Daoy (cell line): ENCODE data around the gene ADAM15. TPM values are rescaled to one million over a fixed set of nuclear protein-coding genes. Genes with fewer than 3 reads are reported as not detected.

Source experiments
- total RNA-seq: library from RNA; depleted of rRNA; stranded (reverse); fragments of >200 nt; shearing (Covaris generic); gene quantifications from 2 replicates; pipeline ENCODE4 v1.2.3, GENCODE V29; 2014; rRNA removed

The ADAM15 gene
- total RNA-seq, 1 experiment from 2014 or later = 46.2 TPM

Other genes with a start within 250 kb of the ADAM15 start
- gene KCNN3, start 181.0 kb upstream of the ADAM15 start, total RNA-seq = 9.1 and 16.8 TPM in 2 replicates
- 3.8 and 5.7 TPM in 2 replicates for gene PMVK, start 114.6 kb upstream of the ADAM15 start, total RNA-seq
- 10.5 and 10.9 TPM in 2 replicates for gene PBXIP1, start 95.2 kb upstream of the ADAM15 start, total RNA-seq
- gene PYGO2, start 89.5 kb upstream of the ADAM15 start, total RNA-seq = 21.8 and 24.3 TPM in 2 replicates
- 112 and 126 TPM in 2 replicates for gene SHC1, start 80.6 kb upstream of the ADAM15 start, total RNA-seq
- gene CKS1B, start 76.6 kb upstream of the ADAM15 start, total RNA-seq = 362 and 379 TPM in 2 replicates
- 48.1 and 51.2 TPM in 2 replicates for gene FLAD1, start 68.0 kb upstream of the ADAM15 start, total RNA-seq
- not detected in 2 replicates for gene LENEP, start 57.7 kb upstream of the ADAM15 start, total RNA-seq
- gene ZBTB7B, start 48.5 kb upstream of the ADAM15 start, total RNA-seq = 11.7 and 14.8 TPM in 2 replicates
- not detected in 2 replicates for gene DCST2, start 17.5 kb upstream of the ADAM15 start, total RNA-seq
- not detected in 2 replicates for gene DCST1, start 17.5 kb upstream of the ADAM15 start, total RNA-seq
- 10.6 and 16.7 TPM in 2 replicates for gene EFNA4, start 12.4 kb downstream of the ADAM15 start, total RNA-seq
- 1.1 and 2.4 TPM in 2 replicates for gene EFNA3, start 27.5 kb downstream of the ADAM15 start, total RNA-seq
- 24.6 and 34.5 TPM in 2 replicates for gene EFNA1, start 76.6 kb downstream of the ADAM15 start, total RNA-seq
- gene SLC50A1, start 84.5 kb downstream of the ADAM15 start, total RNA-seq = 14.9 and 28.7 TPM in 2 replicates
- 5.0 and 66.4 TPM in 2 replicates for gene DPM3, start 89.2 kb downstream of the ADAM15 start, total RNA-seq
- 123 and 131 TPM in 2 replicates for gene KRTCAP2, start 122.0 kb downstream of the ADAM15 start, total RNA-seq
- gene TRIM46, start 122.5 kb downstream of the ADAM15 start, total RNA-seq = 0.63 and 1.9 TPM in 2 replicates
- 2.9 and 3.2 TPM in 2 replicates for gene THBS3, start 156.6 kb downstream of the ADAM15 start, total RNA-seq
- 81.3 and 96.7 TPM in 2 replicates for gene MTX1, start 157.4 kb downstream of the ADAM15 start, total RNA-seq
- gene ENTREP3, start 204.2 kb downstream of the ADAM15 start, total RNA-seq = 1.6 and 2.7 TPM in 2 replicates
- 42.1 and 43.4 TPM in 2 replicates for gene SCAMP3, start 211.0 kb downstream of the ADAM15 start, total RNA-seq
- 11.5 and 15.1 TPM in 2 replicates for gene CLK2, start 222.2 kb downstream of the ADAM15 start, total RNA-seq
- gene HCN3, start 226.1 kb downstream of the ADAM15 start, total RNA-seq = 0.11 and 0.65 TPM in 2 replicates